MM.1S (cell line): ENCODE data around the gene PIP4K2B.

Experiments
- DNase-seq: peaks from one replicate; pipeline ENCODE4 v3.0.0-alpha.2; 2015
- H2AFZ ChIP-seq: fragments of 300-600 bp; sonication (generic); 2 replicates; pipeline ENCODE4 v1.6.0; 2016; ENCODE audit warnings: antibody characterized with exemption, low read length
- H3F3A ChIP-seq: fragments of 300-600 bp; sonication (generic); 2 replicates; pipeline ENCODE4 v1.6.1; 2016; ENCODE audit warnings: mild to moderate bottlenecking, antibody characterized with exemption, low read length, moderate library complexity, mixed read lengths; ENCODE audit not compliant: insufficient read depth
- H3K27ac ChIP-seq: fragments of 300-600 bp; sonication (generic); 2 replicates; pipeline ENCODE4 v1.5.1; 2016; ENCODE audit warnings: mild to moderate bottlenecking, low read length
- H3K27me3 ChIP-seq: fragments of 300-600 bp; sonication (generic); replicated peaks from 2 replicates; pipeline ENCODE4 v1.6.0; 2016; ENCODE audit warnings: low read length; ENCODE audit not compliant: insufficient read depth
- H3K36me3 ChIP-seq: fragments of 300-600 bp; sonication (generic); replicated peaks from 2 replicates; pipeline ENCODE4 v1.6.1; 2016; ENCODE audit warnings: mild to moderate bottlenecking, low read length, mixed read lengths; ENCODE audit not compliant: insufficient read depth
- H3K4me1 ChIP-seq: fragments of 300-600 bp; sonication (generic); 2 replicates; pipeline ENCODE4 v1.6.1; 2016; ENCODE audit warnings: low read length, mixed read lengths
- H3K4me2 ChIP-seq: fragments of 300-600 bp; sonication (generic); 2 replicates; pipeline ENCODE4 v1.6.0; 2016; ENCODE audit warnings: low read depth, low read length
- H3K4me3 ChIP-seq: fragments of 300-600 bp; sonication (generic); 2 replicates; pipeline ENCODE4 v1.5.1; 2016; ENCODE audit warnings: low read length, mixed read lengths
- H3K79me2 ChIP-seq: fragments of 300-600 bp; sonication (generic); 2 replicates; pipeline ENCODE4 v1.6.1; 2016; ENCODE audit warnings: mixed run types, low read length, mixed read lengths
- H3K9ac ChIP-seq: fragments of 300-600 bp; sonication (generic); 2 replicates; pipeline ENCODE4 v1.6.1; 2016; ENCODE audit warnings: low read length, mixed read lengths
- H3K9me2 ChIP-seq: fragments of 300-600 bp; sonication (generic); replicated peaks from 2 replicates; pipeline ENCODE4 v1.6.1; 2016; ENCODE audit warnings: mild to moderate bottlenecking, low read length, mixed read lengths; ENCODE audit not compliant: insufficient read depth
- H3K9me3 ChIP-seq: fragments of 300-600 bp; sonication (generic); replicated peaks from 2 replicates; pipeline ENCODE4 v1.6.1; 2016; ENCODE audit warnings: mild to moderate bottlenecking, low read length, mixed read lengths; ENCODE audit not compliant: insufficient read depth
- H4K20me1 ChIP-seq: fragments of 300-600 bp; sonication (generic); 2 replicates; pipeline ENCODE4 v1.6.1; 2016; ENCODE audit warnings: mild to moderate bottlenecking, low read length, moderate library complexity, mixed read lengths; ENCODE audit not compliant: insufficient read depth
- CTCF ChIP-seq: fragments of 300-600 bp; sonication (generic); IDR thresholded peaks from 2 replicates; pipeline ENCODE4 v1.5.1; 2016; ENCODE audit warnings: antibody characterized with exemption, low read length, mixed read lengths
- EZH2 ChIP-seq: fragments of 300-600 bp; sonication (generic); optimal IDR thresholded peaks from 2 replicates; pipeline ENCODE3; 2017; ENCODE audit warnings: low read depth, mild to moderate bottlenecking, antibody characterized with exemption, low read length, mixed read lengths
- EZH2phosphoT487 ChIP-seq: fragments of 300-600 bp; sonication (generic); IDR thresholded peaks from 2 replicates; pipeline ENCODE4 v1.6.1; 2018; ENCODE audit warnings: antibody characterized with exemption, low read length

PIP4K2B gene

GRCh38 chr17:38751144-38751807 is 48.1 kb downstream of the PIP4K2B start:
- H3K9me2 ChIP-seq = no peaks in the 10 kb centered on the region
- H3F3A ChIP-seq = peaks cover 25% of the 10 kb centered on the region
- H2AFZ ChIP-seq = peak overlapping the region; percentile 94
- TF ChIP-seq EZH2phosphoT487 (no peak), CTCF (no peak), EZH2 (no peak)
- peaks cover 20% of the 10 kb centered on the region for H3K27me3 ChIP-seq
- DNase-seq = peak; percentile 26
- peak overlapping the region; percentile 93; the same call in 1 of the 2 replicates for H3K9ac ChIP-seq
- H3K79me2 ChIP-seq = peaks cover 34% of the 10 kb centered on the region
- no peaks in the 10 kb centered on the region for H3K9me3 ChIP-seq
- no peaks in the 10 kb centered on the region for H4K20me1 ChIP-seq
- H3K4me2 ChIP-seq = peak overlapping the region; percentile 99
- peak overlapping the region; percentile 93 for H3K4me3 ChIP-seq
- peak overlapping the region; percentile 96; the same call in 1 of the 2 replicates for H3K27ac ChIP-seq
- peaks cover 22% of the 10 kb centered on the region for H3K4me1 ChIP-seq
- no peaks in the 10 kb centered on the region; the same call in 1 of the 2 replicates for H3K36me3 ChIP-seq

GRCh38 chr17:38750312-38751121 is 48.8 kb downstream of the PIP4K2B start:
- Histone ChIP-seq H4K20me1 (no peaks in the 10 kb centered on the region), H3K79me2 (peaks cover 27% of the 10 kb centered on the region), H3K9me2 (no peaks in the 10 kb centered on the region), H3K27ac (peak overlapping the region; percentile 34; the same call in 1 of the 2 replicates), H2AFZ (peak overlapping the region; percentile 94), H3K4me2 (peak overlapping the region; percentile 99), H3K4me3 (peak overlapping the region; percentile 93), H3K4me1 (peaks cover 22% of the 10 kb centered on the region), H3K27me3 (peaks cover 22% of the 10 kb centered on the region), H3K9ac (peak overlapping the region; percentile 93; the same call in 1 of the 2 replicates), H3F3A (peaks cover 25% of the 10 kb centered on the region), H3K36me3 (no peaks in the 10 kb centered on the region), H3K9me3 (no peaks in the 10 kb centered on the region)
- TF ChIP-seq EZH2phosphoT487 (no peak), EZH2 (no peak), CTCF (no peak)
- DNase-seq = peak; percentile 24

- Histone ChIP-seq H3K4me1 (peaks cover 22% of the 10 kb centered on the region), H3K4me2 (peak overlapping the region; percentile 99), H3K79me2 (peaks cover 25% of the 10 kb centered on the region), H4K20me1 (no peaks in the 10 kb centered on the region), H3K36me3 (no peaks in the 10 kb centered on the region), H3K27ac (no peak overlapping the region), H3K9me3 (no peaks in the 10 kb centered on the region), H3K9me2 (no peaks in the 10 kb centered on the region), H2AFZ (0 out of 2 replicates have a peak overlapping the region, but pooled peaks have one; percentile 65), H3K4me3 (peak overlapping the region; percentile 93), H3F3A (peaks cover 25% of the 10 kb centered on the region), H3K9ac (no peak overlapping the region; the same call in 1 of the 2 replicates), H3K27me3 (peaks cover 22% of the 10 kb centered on the region)
- DNase-seq = no peak
- no peak for TF ChIP-seq CTCF
- no peak for TF ChIP-seq EZH2
- TF ChIP-seq EZH2phosphoT487 = no peak
Observed at GRCh38 chr17:38750044-38750311, 49.4 kb downstream of the PIP4K2B start.
